NCI-H1694 treated with DMSO at 0.1 percent for 48 hours (cell line): ENCODE measurements around the gene CCNG1.
"Not testable (repeated sequence)": the region's sequence is repeated elsewhere in the genome, so short reads cannot be mapped to it uniquely, and the experiment has no call there.

Source experiments
- DNase-seq: peaks from one replicate; lab custom pipeline; 2025; lab: John Stamatoyannopoulos, UW

Gene CCNG1, protein sequence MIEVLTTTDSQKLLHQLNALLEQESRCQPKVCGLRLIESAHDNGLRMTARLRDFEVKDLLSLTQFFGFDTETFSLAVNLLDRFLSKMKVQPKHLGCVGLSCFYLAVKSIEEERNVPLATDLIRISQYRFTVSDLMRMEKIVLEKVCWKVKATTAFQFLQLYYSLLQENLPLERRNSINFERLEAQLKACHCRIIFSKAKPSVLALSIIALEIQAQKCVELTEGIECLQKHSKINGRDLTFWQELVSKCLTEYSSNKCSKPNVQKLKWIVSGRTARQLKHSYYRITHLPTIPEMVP

DNA sequence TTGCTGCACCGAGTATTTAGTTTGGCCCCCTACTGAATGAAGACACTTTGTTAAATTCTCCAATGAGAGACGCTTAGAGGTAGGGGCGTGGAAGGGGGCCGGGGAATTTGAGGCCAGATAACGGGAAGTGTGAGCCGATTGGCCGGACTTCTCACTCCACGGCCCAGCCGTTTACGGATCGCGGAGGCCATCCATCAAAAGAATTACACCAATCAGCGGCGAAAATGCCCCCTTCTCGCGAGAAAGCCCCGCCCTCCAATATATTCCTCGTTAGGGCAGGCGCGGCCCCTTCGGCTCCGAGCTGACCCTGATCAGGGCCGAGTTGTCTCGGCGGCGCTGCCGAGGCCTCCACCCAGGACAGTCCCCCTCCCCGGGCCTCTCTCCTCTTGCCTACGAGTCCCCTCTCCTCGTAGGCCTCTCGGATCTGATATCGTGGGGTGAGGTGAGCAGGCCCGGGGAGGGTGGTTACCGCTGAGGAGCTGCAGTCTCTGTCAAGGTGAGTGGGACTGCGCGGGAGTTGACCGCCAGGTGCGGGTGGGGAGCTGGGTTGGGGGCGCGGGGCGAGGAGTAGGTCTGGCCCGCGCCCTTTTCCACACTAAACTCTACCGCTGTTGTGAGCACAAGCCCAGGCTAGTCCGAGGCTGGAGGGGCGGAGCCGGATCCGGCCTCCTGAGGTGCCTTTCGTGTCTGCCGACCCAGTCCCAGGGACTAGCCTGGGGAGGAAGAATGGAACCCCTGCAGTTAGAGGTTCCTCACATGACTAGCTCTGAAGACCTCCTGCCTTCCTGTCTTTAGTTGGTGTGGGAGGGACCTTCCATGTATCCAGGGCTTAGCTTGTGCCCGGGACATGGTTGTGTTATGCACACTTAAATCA is at the start of gene CCNG1:
Gene CCNG1 (plus strand): TSS at position 287 of the 874 bp plus-strand sequence. CDS start 1,662 bp downstream, outside the sequence.
- peak; percentile 86 for DNase-seq

DNA sequence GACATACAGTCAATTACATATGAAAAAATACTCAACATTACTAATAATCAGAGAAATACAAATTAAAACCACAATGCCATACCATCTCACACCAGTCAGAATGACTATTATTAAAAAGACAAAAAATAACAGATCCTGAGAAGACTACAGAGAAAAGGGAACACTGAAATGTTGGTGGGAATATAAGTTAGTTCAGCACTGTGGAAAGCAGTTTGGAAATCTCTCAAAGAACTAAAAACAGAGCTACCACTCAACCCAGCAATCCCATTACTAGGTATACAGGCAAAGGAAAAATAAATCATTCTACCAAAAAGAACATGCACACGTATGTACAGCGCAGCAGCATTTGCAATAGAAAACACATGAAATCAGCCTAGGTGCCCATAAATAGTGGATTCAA is 41.6 kb upstream of the CCNG1 start:
- DNase-seq: no peak

DNA sequence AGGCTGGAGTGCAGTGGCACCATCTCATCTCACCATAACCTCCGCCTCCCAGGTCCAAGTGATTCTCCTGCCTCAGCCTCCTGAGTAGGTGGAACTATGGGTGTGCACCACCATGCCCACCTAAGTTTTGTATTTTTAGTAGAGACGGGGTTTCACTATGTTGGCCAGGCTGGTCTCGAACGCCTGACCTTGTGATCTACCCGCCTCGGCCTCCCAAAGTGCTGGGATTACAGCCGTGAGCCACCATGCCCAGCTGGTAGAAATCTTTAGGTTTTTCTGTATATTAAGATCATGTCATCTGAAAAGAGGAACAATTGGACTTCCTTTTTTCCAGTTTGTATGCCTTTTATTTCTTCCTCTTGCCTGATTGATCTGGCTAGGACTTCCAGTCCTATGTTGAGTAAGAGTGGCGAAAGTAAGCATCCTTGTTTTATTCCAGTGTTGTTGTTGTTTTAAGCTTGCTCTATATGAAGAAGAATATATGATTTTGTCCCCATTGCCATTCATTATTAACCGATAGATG is 40.5 kb upstream of the CCNG1 start:
- not testable (repeated sequence) for DNase-seq

DNA sequence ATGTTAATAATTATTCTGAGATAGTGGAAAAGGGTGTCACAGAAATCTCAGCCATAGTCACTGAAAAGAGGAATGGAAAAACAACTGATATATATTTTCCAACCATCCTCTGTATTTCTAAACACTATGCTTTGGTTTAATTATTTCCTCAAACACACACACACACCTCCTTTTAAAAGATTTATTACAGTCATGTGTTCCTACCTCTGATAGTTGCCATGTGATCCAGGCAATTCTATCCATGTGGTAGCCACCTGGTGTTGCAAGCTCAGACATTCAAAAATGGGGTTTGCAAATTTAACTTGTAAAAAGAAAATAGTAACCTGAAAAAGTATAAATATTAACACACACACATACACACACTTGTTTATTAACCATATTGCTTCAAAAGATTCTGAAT is 40.0 kb upstream of the CCNG1 start:
- no peak for DNase-seq

DNA sequence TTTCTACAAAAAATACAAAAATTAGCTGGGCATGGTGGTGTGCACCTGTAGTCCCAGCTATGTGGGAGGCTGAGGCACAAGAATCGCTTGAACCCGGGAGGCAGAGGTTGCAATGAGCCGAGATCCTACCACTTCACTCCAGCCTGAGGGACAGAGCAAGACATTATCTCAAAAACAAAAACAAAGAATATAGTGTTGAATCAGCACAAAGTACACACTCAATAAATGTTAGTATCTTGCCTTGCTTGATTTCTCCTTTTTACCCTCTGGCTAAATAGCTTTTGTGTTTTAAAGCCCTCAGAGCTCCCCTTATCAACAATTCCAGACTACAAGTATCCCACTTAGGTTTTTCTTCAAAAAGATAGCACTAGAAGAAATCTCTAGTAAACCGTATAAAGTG is 37.5 kb upstream of the CCNG1 start:
- DNase-seq: no peak

DNA sequence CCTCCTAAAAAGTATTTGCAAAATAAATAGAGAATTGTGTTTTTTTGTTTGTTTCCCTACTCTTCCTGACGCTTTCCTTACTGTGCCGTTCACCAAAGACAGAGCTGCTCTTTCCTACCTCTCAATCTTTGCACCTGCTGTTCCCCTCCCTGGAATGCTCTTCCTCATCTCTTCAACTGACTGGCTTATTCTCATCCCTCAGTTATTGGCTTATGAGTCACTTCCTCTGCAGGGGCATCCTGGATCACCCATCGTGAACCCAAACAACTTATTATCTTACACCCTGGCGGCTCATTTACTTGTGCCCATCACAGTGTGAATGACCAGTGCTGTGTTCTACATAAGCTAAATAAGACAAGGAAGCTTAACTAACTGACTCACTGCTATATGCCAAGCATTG is 36.1 kb upstream of the CCNG1 start:
- DNase-seq: no peak

DNA sequence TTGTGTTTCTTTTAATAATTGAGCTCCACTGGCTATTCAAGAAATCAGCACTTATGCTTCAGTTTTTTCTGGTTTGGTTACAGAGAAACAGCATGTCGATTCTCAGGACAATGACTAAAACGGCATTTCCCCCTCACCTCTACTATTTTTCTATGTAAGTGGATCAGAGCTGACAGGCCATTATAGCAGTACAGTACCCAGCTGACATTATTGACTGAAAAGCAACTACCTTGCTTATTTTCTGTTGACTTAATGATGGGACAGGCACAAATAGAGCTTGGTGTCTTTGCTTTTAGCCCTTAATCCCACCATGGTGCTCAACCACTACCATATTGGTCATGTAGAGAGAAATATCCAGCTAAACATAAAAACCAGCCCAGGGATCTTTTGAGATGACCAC is 35.4 kb upstream of the CCNG1 start:
- no peak for DNase-seq

DNA sequence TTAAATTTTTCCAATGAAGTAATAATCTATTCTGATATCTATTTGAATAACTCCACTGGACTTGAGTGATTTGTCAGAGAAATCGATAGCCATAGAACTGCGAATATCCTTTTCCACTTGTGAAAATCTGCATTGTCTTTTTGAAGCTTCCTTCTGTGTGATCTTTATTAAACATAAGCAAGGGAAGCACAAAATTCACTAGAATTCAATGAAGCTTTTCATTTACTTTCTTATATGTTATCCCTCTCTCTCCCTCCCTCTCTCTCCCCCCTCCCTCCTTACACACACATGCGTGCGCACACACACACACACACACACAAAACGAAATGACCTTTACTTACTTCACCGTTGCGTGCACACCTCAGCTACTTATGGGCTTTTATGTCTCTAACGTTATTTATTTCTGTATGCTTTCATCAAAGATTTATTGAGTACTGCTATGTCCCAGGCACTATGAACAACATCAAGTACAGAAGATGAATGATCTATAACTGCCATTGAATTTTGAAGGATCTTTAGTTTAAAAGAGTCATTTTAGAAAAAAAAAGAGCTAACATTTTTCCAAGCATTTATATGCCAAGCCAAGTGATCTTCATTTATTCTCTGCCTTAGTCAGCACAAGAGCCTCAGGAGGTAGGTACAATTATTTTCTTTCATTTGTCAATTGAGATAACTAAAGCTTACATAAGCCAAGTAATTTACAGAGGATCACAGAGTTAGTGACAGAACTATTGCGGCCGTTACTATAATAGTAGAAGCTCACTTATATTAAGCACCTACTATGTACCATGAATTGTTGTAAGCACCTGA is 32.8 kb upstream of the CCNG1 start:
- DNase-seq: no peak

DNA sequence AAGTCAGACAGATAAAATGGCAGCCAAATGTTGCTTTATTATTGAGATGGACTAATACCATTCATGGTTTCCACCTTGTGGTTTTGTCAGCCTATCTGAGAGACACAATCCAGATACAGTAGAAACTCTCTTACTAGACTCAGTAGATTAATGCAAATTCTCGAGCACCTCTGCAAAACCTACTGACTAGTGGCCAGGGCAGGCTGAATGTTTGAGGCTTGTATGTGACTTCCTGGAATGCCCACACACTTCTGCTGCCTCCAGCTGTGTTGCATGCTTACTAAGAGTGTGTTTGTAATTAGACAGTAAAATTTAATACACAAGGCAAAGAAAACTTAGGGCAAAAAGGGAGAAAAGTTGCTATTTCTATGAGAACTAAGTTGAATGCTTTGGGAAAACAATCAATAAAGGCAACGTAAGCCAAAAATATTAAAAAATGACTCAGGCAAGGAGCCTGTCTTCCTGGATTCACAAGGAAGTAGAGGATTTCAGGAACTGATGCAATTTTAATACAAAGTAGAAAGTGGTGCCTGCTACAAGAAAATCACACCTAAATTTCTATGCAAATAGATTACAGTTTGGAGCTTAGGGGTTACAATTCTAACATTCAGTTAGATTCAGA is 30.2 kb upstream of the CCNG1 start:
- DNase-seq: no peak

DNA sequence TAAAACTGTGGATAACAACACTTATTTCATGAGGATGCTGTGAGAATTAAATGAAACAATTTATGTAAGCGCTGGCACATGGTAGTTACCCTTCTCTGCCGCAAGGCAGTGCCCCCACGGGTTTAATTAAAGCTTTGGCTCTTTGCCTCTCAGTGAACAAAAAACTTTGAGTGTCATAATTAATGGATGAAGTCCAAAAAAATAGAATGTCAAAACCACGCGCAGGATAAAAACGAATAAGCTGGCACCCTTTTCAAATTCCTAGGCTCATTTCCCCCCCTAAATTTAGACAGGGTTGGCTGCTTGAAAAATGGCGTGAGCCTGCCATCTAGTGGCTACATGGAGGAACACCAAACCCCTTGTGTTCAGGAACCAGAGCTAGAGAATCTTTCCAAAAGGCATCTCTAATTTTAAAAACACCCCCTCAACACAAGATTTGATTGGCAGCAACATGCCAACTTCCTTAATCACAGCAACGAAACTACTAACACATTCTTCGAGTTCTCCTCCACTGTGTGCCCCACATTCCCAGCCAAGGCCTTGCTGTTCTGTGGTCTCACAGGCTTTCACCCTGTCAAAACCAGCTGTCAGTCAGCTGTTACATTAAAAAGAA is 29.0 kb upstream of the CCNG1 start:
- peak; percentile 55 for DNase-seq

DNA sequence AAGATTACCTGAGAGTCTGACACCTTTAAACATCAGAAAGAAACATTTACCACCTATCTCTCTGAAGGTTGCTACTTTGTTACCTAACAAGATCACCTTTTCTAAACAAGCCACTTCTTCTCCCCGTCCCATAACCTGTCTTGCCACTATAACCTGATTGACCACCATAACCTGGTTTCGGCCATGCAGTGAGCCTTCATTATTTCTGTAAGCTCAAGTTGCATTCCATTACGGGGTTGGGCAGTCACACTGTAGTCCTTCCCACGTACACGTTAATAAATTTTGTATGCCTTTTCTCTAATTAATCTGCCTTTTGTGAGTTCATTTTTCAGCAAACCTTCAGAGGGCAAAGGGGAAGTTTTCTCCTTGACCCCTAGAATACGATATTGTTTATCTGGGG is 28.0 kb upstream of the CCNG1 start:
- DNase-seq: no peak

DNA sequence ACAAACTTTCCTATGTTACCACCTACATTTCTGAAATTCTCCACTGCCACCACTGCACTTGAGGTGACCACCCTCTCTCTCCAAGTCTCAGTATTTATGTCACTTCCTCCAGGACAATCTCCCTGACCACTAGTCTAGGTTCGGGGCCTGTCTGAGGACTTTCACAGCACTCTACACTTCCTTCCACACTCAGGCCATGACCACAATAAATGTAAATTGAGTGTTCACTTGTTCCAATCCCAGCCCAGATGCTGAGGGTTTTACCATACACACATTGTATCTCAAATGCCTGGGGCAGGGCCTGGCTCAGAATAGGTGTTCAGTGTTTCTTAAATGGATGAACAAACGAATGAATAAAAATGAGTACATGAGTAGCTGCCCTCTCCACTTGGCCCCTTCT is 26.9 kb upstream of the CCNG1 start:
- DNase-seq: no peak

DNA sequence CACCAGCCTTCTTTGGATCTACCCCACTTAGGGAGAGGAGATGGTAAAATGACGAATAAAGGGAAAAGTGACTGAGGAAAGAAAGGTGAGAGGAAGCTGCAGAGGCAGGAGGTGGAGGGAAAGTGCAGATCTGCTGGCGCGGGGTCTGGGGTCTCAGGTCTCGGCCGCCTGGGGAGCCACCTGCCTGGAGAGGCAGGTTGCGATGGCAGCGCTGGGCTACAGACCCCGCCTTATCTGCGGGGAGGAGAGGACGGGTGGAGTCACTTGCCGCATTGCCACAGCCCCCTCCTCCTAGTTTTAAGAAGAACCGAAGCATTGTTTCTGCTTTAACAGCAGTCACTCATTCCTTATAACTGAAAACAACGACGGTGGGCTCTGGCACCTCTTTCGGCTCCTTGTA is 21.7 kb upstream of the CCNG1 start:
- DNase-seq: not testable (repeated sequence)

DNA sequence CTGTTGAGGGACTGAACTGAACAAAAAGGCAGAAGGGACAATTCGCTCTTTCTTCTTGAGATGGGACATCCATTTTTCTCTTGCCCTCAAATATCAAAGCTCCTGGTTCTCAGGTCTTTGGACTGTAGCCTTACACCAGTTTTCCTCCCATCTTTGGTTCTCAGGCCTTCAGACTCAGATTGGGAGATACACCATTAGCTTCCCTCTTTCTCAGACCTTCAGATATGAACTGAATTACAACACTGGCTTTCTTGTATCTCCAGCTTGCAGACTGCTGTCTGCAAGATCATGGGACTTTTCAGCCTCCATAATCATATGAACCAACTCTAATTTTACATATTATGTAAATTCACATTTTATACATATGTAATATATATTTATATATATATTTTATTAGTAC is 12.6 kb upstream of the CCNG1 start:
- no peak for DNase-seq

DNA sequence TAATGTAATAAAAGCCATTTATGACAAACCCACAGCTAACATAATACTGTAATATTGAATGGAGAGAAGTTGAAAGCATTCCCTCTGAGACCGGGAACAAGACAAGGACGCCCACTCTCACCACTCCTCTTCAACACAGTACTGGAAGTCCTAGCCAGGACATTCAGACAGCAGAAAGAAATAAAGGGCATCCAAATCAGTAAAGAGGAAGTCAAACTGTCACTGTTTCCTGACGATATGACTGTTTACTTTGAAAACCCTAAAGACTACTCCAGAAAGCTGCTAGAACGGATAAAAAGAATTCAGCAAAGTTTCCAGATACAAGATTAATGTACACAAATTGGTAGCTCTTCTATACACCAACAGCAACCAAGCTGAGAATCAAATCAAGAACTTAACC is 11.3 kb upstream of the CCNG1 start:
- not testable (repeated sequence) for DNase-seq

DNA sequence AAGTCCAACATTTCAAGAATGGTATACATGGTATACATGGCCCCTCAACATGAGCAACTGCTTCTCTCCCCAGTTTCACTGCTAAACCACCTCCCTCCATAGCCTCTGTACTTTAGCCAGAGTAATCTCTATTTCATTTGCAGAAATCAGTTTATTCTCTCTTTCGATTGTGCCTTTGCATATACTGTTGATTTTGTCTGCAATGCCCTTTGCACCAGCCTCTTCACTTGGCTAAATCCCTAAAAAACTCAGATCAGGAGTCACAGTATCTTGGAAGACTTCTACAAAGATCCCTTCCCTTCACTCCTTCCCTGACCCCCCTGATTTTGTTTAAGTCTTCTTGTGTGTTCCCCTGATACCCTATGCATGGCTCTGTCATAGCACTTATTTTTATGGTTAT is 4.9 kb upstream of the CCNG1 start:
- no peak for DNase-seq

DNA sequence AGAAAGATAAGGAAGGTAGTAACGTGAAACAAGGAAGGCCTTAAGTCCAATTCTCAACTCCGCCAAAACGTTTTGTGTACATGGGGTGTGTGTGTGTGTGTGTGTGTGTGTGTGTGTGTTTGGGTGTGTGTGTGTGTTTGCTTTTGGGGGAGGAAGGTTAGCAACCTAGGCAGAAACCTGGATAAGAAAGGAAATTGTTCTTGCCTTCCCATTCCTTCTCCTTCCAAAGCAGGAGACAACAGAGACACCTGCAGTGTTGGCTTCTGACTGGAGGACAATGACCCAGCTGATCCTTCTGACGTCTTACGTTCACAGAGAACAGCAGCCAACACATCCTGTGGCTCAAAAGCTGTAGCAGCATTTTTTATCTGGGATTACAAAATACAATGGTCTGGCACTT is 4.1 kb upstream of the CCNG1 start:
- no peak for DNase-seq

DNA sequence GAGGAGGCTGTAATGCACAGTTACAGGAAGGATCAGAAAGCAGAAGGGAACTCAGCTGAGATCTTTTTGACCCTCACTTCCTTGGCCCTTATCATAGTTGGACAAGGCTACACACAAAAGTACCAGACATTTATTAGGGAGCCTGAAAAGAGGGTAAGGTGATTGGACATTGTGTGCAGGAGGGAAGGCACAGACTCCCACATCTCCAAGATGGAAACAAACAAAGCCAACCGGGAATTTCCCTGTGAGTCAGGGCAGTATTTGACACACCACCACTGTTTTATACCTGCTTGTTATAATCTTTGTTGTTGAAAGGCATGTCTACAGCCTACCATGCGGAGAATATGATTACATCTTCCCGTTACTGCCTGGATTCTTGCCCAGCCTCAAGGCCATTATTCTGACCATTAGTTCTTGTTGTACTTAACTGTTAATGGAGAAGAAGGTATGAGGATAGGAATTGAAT is 3.0 kb upstream of the CCNG1 start:
- DNase-seq: no peak

DNA sequence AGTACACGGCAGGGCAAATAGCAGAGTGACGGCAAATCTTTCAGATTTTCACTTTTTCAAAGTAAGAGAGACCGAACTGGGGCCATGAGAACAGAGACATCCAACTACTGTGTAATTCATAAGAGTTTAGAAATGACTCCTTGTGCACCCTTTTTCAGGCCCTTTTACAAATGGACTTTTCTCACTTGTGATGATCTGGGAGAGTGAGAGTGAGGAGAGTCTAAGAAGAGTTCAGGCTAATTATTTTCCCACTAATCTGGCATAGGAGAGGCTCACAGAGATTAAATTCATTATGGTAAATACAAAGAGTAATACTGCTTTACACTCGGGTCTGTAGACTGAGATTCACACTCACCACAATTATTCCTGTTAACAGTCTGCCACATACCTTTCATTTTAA is 880 bp upstream of the CCNG1 start:
- no peak for DNase-seq

DNA sequence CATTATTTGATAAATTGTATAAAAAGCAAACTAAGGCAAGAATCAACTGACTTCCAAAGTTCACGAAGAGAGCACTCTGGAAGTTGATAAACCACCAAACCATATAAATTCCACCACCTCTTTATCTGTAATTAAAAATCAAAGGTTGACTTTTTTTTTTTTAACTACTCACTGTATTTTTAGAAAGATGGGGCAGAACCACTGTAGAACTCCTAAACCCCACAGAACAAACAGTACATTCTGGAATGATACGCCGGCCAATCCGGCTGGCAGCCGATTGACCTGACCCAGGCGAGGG is 435 bp upstream of the CCNG1 start:
- no peak for DNase-seq

DNA sequence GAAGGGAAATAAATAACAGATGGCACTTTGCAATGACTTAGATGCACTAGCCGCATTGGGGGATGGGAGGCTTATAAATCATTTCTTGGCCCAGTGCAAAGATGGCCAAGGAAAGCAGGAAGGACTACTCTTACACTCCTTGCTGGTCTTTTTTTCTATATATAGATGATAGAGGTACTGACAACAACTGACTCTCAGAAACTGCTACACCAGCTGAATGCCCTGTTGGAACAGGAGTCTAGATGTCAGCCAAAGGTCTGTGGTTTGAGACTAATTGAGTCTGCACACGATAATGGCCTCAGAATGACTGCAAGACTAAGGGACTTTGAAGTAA is 1.7 kb downstream of the CCNG1 start:
- no peak for DNase-seq

DNA sequence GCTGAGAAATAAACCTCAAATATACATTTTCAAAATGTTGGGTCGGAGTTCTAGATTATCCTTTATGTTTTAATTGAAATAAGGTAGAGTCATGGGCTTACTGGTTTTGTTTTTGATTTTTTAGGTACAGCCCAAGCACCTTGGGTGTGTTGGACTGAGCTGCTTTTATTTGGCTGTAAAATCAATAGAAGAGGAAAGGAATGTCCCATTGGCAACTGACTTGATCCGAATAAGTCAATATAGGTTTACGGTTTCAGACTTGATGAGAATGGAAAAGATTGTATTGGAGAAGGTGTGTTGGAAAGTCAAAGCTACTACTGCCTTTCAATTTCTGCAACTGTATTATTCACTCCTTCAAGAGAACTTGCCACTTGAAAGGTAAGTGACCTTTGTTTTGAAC is 3.6 kb downstream of the CCNG1 start:
- DNase-seq: no peak
